ENCODE results near the gene MARVELD3. TPM values are rescaled to one million over a fixed set of nuclear protein-coding genes. Genes with fewer than 3 reads are reported as not detected.

Gene MARVELD3
- total RNA-seq, 1 experiment from 2014 or later = 27.0 TPM

DNA sequence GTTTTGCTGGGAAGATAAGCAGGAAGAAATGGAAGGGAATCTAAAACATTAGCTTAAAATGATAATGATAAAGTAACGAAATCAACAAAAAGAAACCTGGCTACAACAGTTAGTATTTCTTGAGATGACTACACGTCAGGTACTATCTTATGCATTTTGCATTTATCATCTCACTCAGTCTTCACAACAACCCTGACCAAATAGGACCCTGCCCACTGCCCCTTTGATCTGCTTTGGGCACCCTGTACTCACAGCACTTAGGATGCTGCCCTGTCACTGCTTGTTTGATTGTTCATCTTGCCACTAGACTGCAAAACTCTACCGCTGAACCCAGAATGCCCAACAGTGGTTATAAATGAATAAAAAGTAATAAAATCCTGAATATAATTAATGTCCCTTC is 45.2 kb downstream of the MARVELD3 start:
- Histone ChIP-seq H3K4me2 (ENCODE audit: insufficient read depth, insufficient read length, low read length) (no peak overlapping the region), H2BK5ac (ENCODE audit: insufficient read length, low read length) (no peak overlapping the region), H3K56ac (ENCODE audit: insufficient read length, low read depth, low read length) (no peak overlapping the region), H4K91ac (ENCODE audit: insufficient read length, low read depth, low read length) (no peak overlapping the region), H3K23ac (ENCODE audit: insufficient read length, low read depth, low read length) (no peak overlapping the region), H4K5ac (ENCODE audit: insufficient read length, low read depth, low read length) (no peak overlapping the region), H2AFZ (ENCODE audit: low read length) (no peak overlapping the region), H3T11ph (ENCODE audit: low read length) (no peak overlapping the region), H3K4ac (ENCODE audit: low read depth, low read length) (no peak overlapping the region), H2BK15ac (ENCODE audit: low read depth, low read length) (no peak overlapping the region), H3K27me3 (ENCODE audit: insufficient read depth, low read length) (no peaks in the 10 kb centered on the region), H2BK120ac (ENCODE audit: low read depth, low read length, poor library complexity, severe bottlenecking) (no peak overlapping the region), H3K14ac (ENCODE audit: insufficient read depth, low read length) (no peak overlapping the region), H2BK20ac (ENCODE audit: low read depth, low read length, poor library complexity, severe bottlenecking) (no peak overlapping the region), H2BK12ac (ENCODE audit: insufficient read length, low read depth, low read length) (no peak overlapping the region), H2AK5ac (ENCODE audit: insufficient read length, low read length) (no peak overlapping the region), H3K79me1 (ENCODE audit: insufficient read depth, low read depth, low read length, poor library complexity, severe bottlenecking) (no peaks in the 10 kb centered on the region), H3K27ac (ENCODE audit: insufficient read length, low read depth, low read length) (no peak overlapping the region), H4K8ac (replicated peaks; ENCODE audit: insufficient read length, low read depth, low read length) (no peak overlapping the region), H3K23me2 (ENCODE audit: insufficient read length, low read depth, low read length, poor library complexity, severe bottlenecking) (no peaks in the 10 kb centered on the region), H3K4me1 (ENCODE audit: insufficient read depth, low read length) (no peaks in the 10 kb centered on the region), H4K20me1 (ENCODE audit: control insufficient read depth, insufficient read depth, insufficient read length) (no peaks in the 10 kb centered on the region), H3K18ac (ENCODE audit: insufficient read length, low read depth, low read length) (no peak overlapping the region), H3K9ac (ENCODE audit: extremely low read depth, insufficient read length, low read length) (no peak overlapping the region), H3K9me3 (ENCODE audit: control insufficient read depth, low read depth, low read length) (no peaks in the 10 kb centered on the region), H3K79me2 (ENCODE audit: insufficient read depth, low read length) (no peaks in the 10 kb centered on the region)
- H3K4me3 Mint-ChIP-seq = no peak overlapping the region
- H3K9me3 Mint-ChIP-seq = no peaks in the 10 kb centered on the region
- H3K27me3 Mint-ChIP-seq (ENCODE audit: low read depth) = no peaks in the 10 kb centered on the region
- H3K4me1 Mint-ChIP-seq = no peaks in the 10 kb centered on the region
- no peak for DNase-seq
- TF ChIP-seq, protein P1, sequence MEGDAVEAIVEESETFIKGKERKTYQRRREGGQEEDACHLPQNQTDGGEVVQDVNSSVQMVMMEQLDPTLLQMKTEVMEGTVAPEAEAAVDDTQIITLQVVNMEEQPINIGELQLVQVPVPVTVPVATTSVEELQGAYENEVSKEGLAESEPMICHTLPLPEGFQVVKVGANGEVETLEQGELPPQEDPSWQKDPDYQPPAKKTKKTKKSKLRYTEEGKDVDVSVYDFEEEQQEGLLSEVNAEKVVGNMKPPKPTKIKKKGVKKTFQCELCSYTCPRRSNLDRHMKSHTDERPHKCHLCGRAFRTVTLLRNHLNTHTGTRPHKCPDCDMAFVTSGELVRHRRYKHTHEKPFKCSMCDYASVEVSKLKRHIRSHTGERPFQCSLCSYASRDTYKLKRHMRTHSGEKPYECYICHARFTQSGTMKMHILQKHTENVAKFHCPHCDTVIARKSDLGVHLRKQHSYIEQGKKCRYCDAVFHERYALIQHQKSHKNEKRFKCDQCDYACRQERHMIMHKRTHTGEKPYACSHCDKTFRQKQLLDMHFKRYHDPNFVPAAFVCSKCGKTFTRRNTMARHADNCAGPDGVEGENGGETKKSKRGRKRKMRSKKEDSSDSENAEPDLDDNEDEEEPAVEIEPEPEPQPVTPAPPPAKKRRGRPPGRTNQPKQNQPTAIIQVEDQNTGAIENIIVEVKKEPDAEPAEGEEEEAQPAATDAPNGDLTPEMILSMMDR (conservative IDR thresholded peaks at IDR 0.05) = no peak
- peaks cover 9 to 76% (median 51%) of the 10 kb centered on the region in 3 experiments; a peak in 5 of 7 replicates for H3K36me3 Mint-ChIP-seq (ENCODE audit: insufficient read depth in 1 of 3, low read depth in 3 of 3)
- H3K27ac Mint-ChIP-seq = no peak overlapping the region; a peak in 1 of 7 replicates
- WGBS (ENCODE audit: extremely low coverage, insufficient read length, low lambda C conversion rate) = no CpG with 5 or more reads among the region's 3 CpGs

Data from H9 (cell line).